GM13976 (cell line): ENCODE results near the gene SH2D4B.

Experiments used
- DNase-seq: peaks from one replicate; pipeline ENCODE4 v3.0.0; 2012; ENCODE audit warnings: low spot score
- CTCF ChIP-seq: IDR thresholded peaks from 2 replicates; pipeline ENCODE4 v1.5.1; 2012; ENCODE audit warnings: borderline replicate concordance, mild to moderate bottlenecking; ENCODE audit not compliant: insufficient read depth; ENCODE audit errors: extremely low read depth, missing control alignments, control extremely low read depth
- in situ Hi-C: fragments of 300-500 bp; cut with MboI; formaldehyde crosslinking; loops from one replicate; pipeline ENCODE4 v1.12.0; 2022; ENCODE audit warnings: low sequenced_read_pairs, mixed read lengths, inconsistent platforms; ENCODE audit not compliant: unreplicated experiment

Gene SH2D4B

GRCh38 chr10:80611481-80612185 lies 73.9 kb downstream of the SH2D4B start:
- no peak for DNase-seq
- TF ChIP-seq CTCF = no peak
- in situ Hi-C loops = no loop called here

DNA sequence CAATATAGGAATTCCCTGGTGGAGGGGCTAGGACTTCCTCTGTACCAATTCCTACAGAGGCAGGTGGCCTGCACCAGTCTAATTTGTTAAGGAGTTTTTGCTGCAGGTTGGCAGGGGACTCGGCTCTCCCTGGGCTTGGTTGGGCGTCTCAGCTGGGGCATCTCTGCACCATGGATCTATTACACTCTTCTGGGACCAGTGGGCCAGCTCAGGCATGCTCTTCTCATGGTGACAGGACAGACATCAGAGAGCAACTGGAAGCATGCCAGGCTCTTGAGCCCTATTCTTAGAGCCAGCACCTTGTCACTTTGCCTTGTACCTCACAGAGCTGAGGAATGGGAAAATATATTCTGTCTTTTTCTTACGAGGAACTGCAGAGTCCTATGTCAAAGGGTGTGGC lies 74.6 kb downstream of the SH2D4B start:
- no peak for TF ChIP-seq CTCF
- no peak for DNase-seq
- in situ Hi-C loops = no loop called here

DNA sequence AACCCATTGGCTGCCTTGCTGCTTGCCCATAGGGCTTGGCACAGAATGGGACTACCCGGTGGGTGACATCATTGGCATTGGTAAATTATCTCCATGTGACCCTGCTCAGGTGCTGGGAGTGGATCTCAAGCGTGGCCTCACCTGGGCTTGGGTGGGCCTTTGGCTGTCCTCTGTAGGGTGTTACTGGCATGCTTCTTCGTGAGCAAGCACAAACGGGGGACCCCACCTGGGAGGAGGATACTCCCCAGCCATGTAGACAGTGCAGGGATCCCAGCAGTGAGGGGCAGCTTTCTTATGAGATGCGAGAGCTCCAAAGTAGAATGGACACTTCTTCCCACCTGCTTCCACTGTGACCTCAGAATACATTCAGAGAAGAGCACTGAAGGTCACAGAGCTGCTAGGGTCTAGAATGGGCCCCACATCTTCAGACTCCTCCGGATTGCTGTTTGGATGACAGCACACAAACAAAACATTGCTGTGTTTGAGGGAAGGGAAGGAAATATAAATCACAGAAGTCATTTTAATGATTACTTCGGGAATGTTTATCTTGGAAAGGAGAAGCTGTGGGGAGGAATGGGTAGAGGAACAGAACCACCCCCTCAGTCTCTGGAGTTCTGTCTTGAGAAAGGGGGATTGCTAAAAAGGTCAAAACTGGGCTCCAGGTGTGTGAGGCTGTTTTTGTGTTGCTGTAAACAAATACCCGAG lies 75.9 kb downstream of the SH2D4B start:
- in situ Hi-C loops = no loop called here
- no peak for TF ChIP-seq CTCF
- DNase-seq = no peak

GRCh38 chr10:80614576-80615416 lies 77.1 kb downstream of the SH2D4B start:
- no peak for TF ChIP-seq CTCF
- in situ Hi-C loops = no loop called here
- DNase-seq = no peak

DNA sequence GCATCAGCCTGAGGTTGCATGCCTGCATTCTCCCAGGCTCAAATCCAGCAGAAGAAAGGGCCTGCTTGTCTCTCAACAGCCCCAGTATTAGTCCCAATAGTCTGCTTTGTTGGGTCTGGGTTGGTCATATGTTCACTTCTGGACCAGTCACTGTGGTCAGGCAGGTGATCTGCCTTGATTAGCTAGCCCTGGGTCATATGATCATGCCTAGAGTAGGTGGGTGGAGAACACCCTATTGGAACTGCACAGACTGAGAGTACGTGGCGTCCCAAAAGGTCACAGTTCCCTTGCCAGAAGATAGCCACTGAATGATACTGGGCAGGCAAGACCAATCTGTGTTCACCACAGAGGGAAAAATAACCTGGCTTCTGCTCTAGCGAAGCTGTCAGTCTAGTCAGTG lies 80.1 kb downstream of the SH2D4B start:
- TF ChIP-seq CTCF = no peak
- in situ Hi-C loops = no loop called here
- DNase-seq = no peak

DNA sequence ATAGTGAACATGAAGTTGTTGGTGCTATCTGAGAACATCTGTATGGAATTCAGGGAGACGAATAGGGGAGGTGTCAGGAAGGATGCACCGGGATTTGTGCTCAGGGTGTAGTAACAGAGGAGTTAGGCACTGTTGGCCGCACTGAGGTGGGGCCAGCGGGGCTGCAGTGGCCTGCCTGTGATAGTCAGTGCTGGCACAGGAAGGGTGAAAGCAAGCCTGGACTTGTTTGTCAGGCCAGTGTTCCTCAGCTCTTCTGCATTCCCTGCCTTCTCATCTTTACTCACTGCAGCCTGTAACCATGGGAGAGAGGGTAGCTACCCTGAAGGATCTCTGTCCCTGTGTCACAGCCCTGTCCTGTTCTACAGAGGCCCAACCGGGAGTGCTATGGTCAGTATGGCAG lies 81.3 kb downstream of the SH2D4B start:
- no peak for TF ChIP-seq CTCF
- in situ Hi-C loops = no loop called here
- no peak for DNase-seq
